Ramos (cell line): ENCODE measurements around the gene ZNF415.

Experiments used
- in situ Hi-C: fragments of 300-500 bp; cut with MboI; formaldehyde crosslinking; loops from one replicate; pipeline ENCODE4 v1.14.3; 2022; ENCODE audit warnings: low sequenced_read_pairs; ENCODE audit not compliant: unreplicated experiment

ZNF415 gene

GRCh38 chr19:53057904-53058580 lies 74.7 kb downstream of the ZNF415 start:
- in situ Hi-C loops: no loop called here
